PC-3 (cell line): Measurements from ENCODE around the gene FOXL3.

ENCODE experiments used
- CTCF ChIP-seq: fragments of 300-600 bp; sonication (generic); conservative IDR thresholded peaks from 2 replicates; pipeline ENCODE4 v1.5.1; 2017; ENCODE audit warnings: antibody characterized with exemption, low read depth, mild to moderate bottlenecking, low read length
- EZH2 ChIP-seq: fragments of 300-600 bp; sonication (generic); IDR thresholded peaks from one replicate; pipeline ENCODE4 v1.6.1; 2017; ENCODE audit warnings: antibody characterized with exemption, mild to moderate bottlenecking, low read length; ENCODE audit not compliant: unreplicated experiment
- EZH2phosphoT487 ChIP-seq: fragments of 300-600 bp; sonication (generic); IDR thresholded peaks from 2 replicates; pipeline ENCODE4 v1.6.1; 2018; ENCODE audit warnings: mild to moderate bottlenecking, antibody characterized with exemption, low read length, borderline replicate concordance

DNA sequence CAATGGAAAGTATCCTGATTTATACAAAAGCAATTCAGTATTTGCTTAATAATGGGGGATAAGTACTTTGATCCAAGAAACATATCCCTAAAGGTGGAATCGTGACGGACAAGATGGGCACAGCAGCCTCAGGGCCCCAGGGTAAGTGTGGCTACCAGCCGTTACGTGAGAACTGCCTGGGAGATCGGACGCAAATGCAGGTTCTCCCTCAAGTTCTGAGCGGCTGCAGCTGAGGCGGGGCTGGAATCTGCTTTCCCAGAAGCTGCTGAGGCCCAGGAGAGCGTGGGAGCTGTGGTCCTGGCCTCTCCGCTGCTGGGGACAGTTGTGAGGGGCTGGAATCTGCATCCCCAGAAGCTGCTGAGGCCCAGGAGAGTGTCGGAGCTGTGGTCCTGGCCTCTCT lies 13.5 kb downstream of the FOXL3 start:
- TF ChIP-seq CTCF (no peak), EZH2 (no peak), EZH2phosphoT487 (no peak)
